Neural progenitor cell (in vitro differentiated cells): ENCODE results near the gene VPS16. TPM values are rescaled to one million over a fixed set of nuclear protein-coding genes. Genes with fewer than 3 reads are reported as not detected.

Experiments used
- DNase-seq: peaks from one replicate; pipeline ENCODE4 v3.0.0-alpha.2; 2016; ENCODE audit warnings: low spot score
- H2AFZ ChIP-seq: fragments of 200-600 bp; sonication (generic); replicated peaks from 2 replicates; pipeline ENCODE4 v1.6.1; 2016; ENCODE audit warnings: antibody characterized with exemption
- H3F3A ChIP-seq: fragments of 200-600 bp; sonication (generic); 2 replicates; pipeline ENCODE4 v1.6.1; 2016; ENCODE audit warnings: antibody characterized with exemption, low read depth
- H3K27ac ChIP-seq: fragments of 200-600 bp; sonication (generic); 2 replicates; pipeline ENCODE4 v1.5.1; 2016; ENCODE audit warnings: mild to moderate bottlenecking
- H3K27me3 ChIP-seq: fragments of 200-600 bp; sonication (generic); 2 replicates; pipeline ENCODE4 v1.6.1; 2016; ENCODE audit warnings: mild to moderate bottlenecking, moderate library complexity
- H3K36me3 ChIP-seq: fragments of 200-600 bp; sonication (generic); 2 replicates; pipeline ENCODE4 v1.5.1; 2016
- H3K4me1 ChIP-seq: fragments of 200-600 bp; sonication (generic); 2 replicates; pipeline ENCODE4 v1.6.1; 2016; ENCODE audit warnings: mixed run types
- H3K4me2 ChIP-seq: fragments of 200-600 bp; sonication (generic); 2 replicates; pipeline ENCODE4 v1.6.1; 2016
- H3K4me3 ChIP-seq: fragments of 200-600 bp; sonication (generic); 2 replicates; pipeline ENCODE4 v1.5.1; 2016
- H3K79me2 ChIP-seq: fragments of 200-600 bp; sonication (generic); 2 replicates; pipeline ENCODE4 v1.6.1; 2016; ENCODE audit warnings: low read depth
- H3K9ac ChIP-seq: fragments of 200-600 bp; sonication (generic); 2 replicates; pipeline ENCODE4 v1.6.1; 2016
- H3K9me3 ChIP-seq: fragments of 200-600 bp; sonication (generic); 2 replicates; pipeline ENCODE4 v1.5.1; 2016; ENCODE audit warnings: low read depth
- H4K20me1 ChIP-seq: fragments of 200-600 bp; sonication (generic); 2 replicates; pipeline ENCODE4 v1.6.1; 2016; ENCODE audit warnings: low read depth
- H3K27ac Mint-ChIP-seq: 3 replicates; pipeline ENCODE4 v1.8.0; 2021; ENCODE audit warnings: mixed read lengths
- H3K27me3 Mint-ChIP-seq: 2 replicates; pipeline ENCODE4 v1.8.0; 2022; ENCODE audit warnings: low read depth, mild to moderate bottlenecking, inconsistent platforms, moderate library complexity, mixed read lengths; ENCODE audit not compliant: insufficient read depth
- H3K36me3 Mint-ChIP-seq: 3 replicates; pipeline ENCODE4 v1.8.0; 2021; ENCODE audit warnings: mixed read lengths
- H3K4me1 Mint-ChIP-seq: 3 replicates; pipeline ENCODE4 v1.8.0; 2021; ENCODE audit warnings: mixed read lengths
- H3K4me3 Mint-ChIP-seq: 3 replicates; pipeline ENCODE4 v1.8.0; 2021; ENCODE audit warnings: mild to moderate bottlenecking, moderate library complexity, mixed read lengths
- H3K9me3 Mint-ChIP-seq: 3 replicates; pipeline ENCODE4 v1.8.0; 2020; ENCODE audit warnings: mixed read lengths
- EZH2 ChIP-seq: fragments of 200-600 bp; sonication (generic); IDR thresholded peaks from 2 replicates; pipeline ENCODE4 v1.6.1; 2017; ENCODE audit warnings: antibody characterized with exemption, mild to moderate bottlenecking, moderate library complexity
- EZH2phosphoT487 ChIP-seq: fragments of 200-600 bp; sonication (generic); IDR thresholded peaks from 2 replicates; pipeline ENCODE4 v1.6.1; 2017; ENCODE audit warnings: antibody characterized with exemption
- total RNA-seq: library from RNA; depleted of rRNA; stranded (reverse); fragments of >200 nt; gene quantifications from 2 replicates; pipeline ENCODE4 v1.2.3, GENCODE V29; 2015; ENCODE audit warnings: low replicate concordance
- TF ChIP-seq, protein P1 (sequence below): fragments of 200-600 bp; sonication (generic); IDR thresholded peaks from 2 replicates; pipeline ENCODE4 v1.5.1; 2017; ENCODE audit warnings: antibody characterized with exemption, mild to moderate bottlenecking

Gene VPS16
- total RNA-seq, 1 donor from 2014 or later: 27.6 TPM

DNA sequence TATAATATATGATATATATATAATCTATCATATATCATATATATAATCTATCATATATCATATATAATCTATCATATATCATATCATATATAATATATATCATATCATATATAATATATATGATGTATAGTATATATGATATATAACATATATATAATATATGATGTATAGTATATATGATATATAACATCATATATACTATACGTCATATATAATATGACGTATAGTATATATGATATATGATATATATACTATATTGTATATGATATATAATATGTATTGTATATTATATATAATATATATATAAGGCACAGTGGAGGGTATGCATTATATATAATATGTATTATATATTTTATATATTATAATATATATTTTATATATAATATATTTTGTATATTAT is 69.4 kb downstream of the VPS16 start:
- Mint-ChIP-seq H3K4me1 (no peaks in the 10 kb centered on the region), H3K4me3 (no peak overlapping the region), H3K27me3 (peaks cover 2% of the 10 kb centered on the region), H3K27ac (no peak overlapping the region), H3K9me3 (peaks cover 3% of the 10 kb centered on the region), H3K36me3 (peaks cover 9% of the 10 kb centered on the region)
- H3F3A ChIP-seq: peaks cover 22% of the 10 kb centered on the region
- peaks cover 3% of the 10 kb centered on the region for H3K9me3 ChIP-seq
- H2AFZ ChIP-seq: no peak overlapping the region
- H3K27me3 ChIP-seq: no peaks in the 10 kb centered on the region
- no peak for DNase-seq
- TF ChIP-seq EZH2 (no peak), EZH2phosphoT487 (no peak)
- TF ChIP-seq, protein P1, sequence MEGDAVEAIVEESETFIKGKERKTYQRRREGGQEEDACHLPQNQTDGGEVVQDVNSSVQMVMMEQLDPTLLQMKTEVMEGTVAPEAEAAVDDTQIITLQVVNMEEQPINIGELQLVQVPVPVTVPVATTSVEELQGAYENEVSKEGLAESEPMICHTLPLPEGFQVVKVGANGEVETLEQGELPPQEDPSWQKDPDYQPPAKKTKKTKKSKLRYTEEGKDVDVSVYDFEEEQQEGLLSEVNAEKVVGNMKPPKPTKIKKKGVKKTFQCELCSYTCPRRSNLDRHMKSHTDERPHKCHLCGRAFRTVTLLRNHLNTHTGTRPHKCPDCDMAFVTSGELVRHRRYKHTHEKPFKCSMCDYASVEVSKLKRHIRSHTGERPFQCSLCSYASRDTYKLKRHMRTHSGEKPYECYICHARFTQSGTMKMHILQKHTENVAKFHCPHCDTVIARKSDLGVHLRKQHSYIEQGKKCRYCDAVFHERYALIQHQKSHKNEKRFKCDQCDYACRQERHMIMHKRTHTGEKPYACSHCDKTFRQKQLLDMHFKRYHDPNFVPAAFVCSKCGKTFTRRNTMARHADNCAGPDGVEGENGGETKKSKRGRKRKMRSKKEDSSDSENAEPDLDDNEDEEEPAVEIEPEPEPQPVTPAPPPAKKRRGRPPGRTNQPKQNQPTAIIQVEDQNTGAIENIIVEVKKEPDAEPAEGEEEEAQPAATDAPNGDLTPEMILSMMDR: no peak
- no peak overlapping the region for H3K4me3 ChIP-seq
- H3K36me3 ChIP-seq: no peaks in the 10 kb centered on the region
- H3K27ac ChIP-seq: no peak overlapping the region
- H3K9ac ChIP-seq: no peak overlapping the region
- H3K79me2 ChIP-seq: peaks cover 51% of the 10 kb centered on the region
- H3K4me2 ChIP-seq: no peak overlapping the region
- H3K4me1 ChIP-seq: no peaks in the 10 kb centered on the region
- H4K20me1 ChIP-seq: peaks cover 30% of the 10 kb centered on the region

- Mint-ChIP-seq H3K27ac (no peak overlapping the region), H3K4me1 (no peaks in the 10 kb centered on the region), H3K27me3 (peaks cover 2% of the 10 kb centered on the region), H3K4me3 (no peak overlapping the region), H3K9me3 (peaks cover 5% of the 10 kb centered on the region), H3K36me3 (peaks cover 8% of the 10 kb centered on the region)
- Histone ChIP-seq H3K79me2 (peaks cover 48% of the 10 kb centered on the region), H3K4me2 (no peak overlapping the region), H3K4me1 (no peaks in the 10 kb centered on the region), H3F3A (peaks cover 20% of the 10 kb centered on the region), H4K20me1 (peaks cover 33% of the 10 kb centered on the region), H3K27me3 (no peaks in the 10 kb centered on the region), H3K36me3 (no peaks in the 10 kb centered on the region), H3K9ac (no peak overlapping the region), H3K27ac (no peak overlapping the region), H3K9me3 (no peaks in the 10 kb centered on the region), H2AFZ (no peak overlapping the region), H3K4me3 (no peak overlapping the region)
- TF ChIP-seq EZH2phosphoT487: no peak
- no peak for TF ChIP-seq EZH2
- TF ChIP-seq, protein P1: no peak
- no peak for DNase-seq
Measured at GRCh38 chr20:2911200-2911599, 70.7 kb downstream of the VPS16 start.

DNA sequence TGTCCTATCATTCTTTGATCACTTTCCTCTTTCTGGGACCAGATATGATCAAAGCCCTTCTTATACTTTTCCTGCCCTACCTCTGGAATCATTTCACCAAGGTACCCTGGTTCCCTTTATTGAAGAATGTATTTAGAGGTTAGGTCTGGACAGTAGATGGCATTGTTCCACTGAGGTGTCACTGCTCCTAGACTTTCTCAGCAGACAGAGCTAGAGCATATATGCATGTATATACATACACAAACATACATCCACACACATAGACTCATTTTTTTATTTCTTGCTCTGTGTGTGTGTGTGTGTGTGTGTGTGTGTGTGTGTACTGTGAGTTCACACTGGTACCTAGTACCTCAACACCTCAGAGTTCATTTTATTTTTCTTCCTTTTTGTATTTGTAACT is 73.6 kb downstream of the VPS16 start:
- Histone ChIP-seq H3K79me2 (peaks cover 52% of the 10 kb centered on the region), H2AFZ (no peak overlapping the region), H3K4me2 (no peak overlapping the region), H4K20me1 (peaks cover 28% of the 10 kb centered on the region), H3K4me1 (no peaks in the 10 kb centered on the region), H3K9ac (no peak overlapping the region), H3K36me3 (no peaks in the 10 kb centered on the region), H3K4me3 (no peak overlapping the region), H3K27ac (no peak overlapping the region), H3K27me3 (no peaks in the 10 kb centered on the region), H3K9me3 (no peaks in the 10 kb centered on the region), H3F3A (peaks cover 6% of the 10 kb centered on the region)
- Mint-ChIP-seq H3K4me1 (peaks cover 5% of the 10 kb centered on the region), H3K27me3 (no peaks in the 10 kb centered on the region), H3K9me3 (peaks cover 9% of the 10 kb centered on the region), H3K27ac (no peak overlapping the region), H3K4me3 (no peak overlapping the region), H3K36me3 (peaks cover 15% of the 10 kb centered on the region)
- TF ChIP-seq, protein P1: peak; percentile 14
- no peak for TF ChIP-seq EZH2
- no peak for DNase-seq

Other genes starting within 250 kb of the VPS16 start
- 246 and 288 TPM in 2 replicates for gene NOP56, start 188.1 kb upstream of the VPS16 start, total RNA-seq
- 94.3 and 111 TPM in 2 replicates for gene IDH3B, start 176.5 kb upstream of the VPS16 start, total RNA-seq
- gene EBF4, start 148.0 kb upstream of the VPS16 start, total RNA-seq: 1.9 and 2.5 TPM in 2 replicates
- gene CPXM1, start 40.1 kb upstream of the VPS16 start, total RNA-seq: 76.3 and 169 TPM in 2 replicates
- gene C20orf141, start 25.8 kb upstream of the VPS16 start, total RNA-seq: not detected in 2 replicates
- gene TMEM239, start 24.4 kb upstream of the VPS16 start, total RNA-seq: not detected in 2 replicates
- gene PCED1A, start 90 bp upstream of the VPS16 start, total RNA-seq: 14.6 and 53.1 TPM in 2 replicates
- 77.7 and 89.4 TPM in 2 replicates for gene PTPRA, start 32.7 kb downstream of the VPS16 start, total RNA-seq
- 0.37 TPM in 1 of 2 replicates, not detected in the other for gene GNRH2, start 202.9 kb downstream of the VPS16 start, total RNA-seq
- gene MRPS26, start 205.3 kb downstream of the VPS16 start, total RNA-seq: 37.0 and 71.8 TPM in 2 replicates
- not detected in 2 replicates for gene OXT, start 230.9 kb downstream of the VPS16 start, total RNA-seq
- not detected in 2 replicates for gene AVP, start 244.0 kb downstream of the VPS16 start, total RNA-seq